Immature natural killer cell (primary cell): ENCODE data around the gene MARCHF11. TPM values are rescaled to one million over a fixed set of nuclear protein-coding genes. Genes with fewer than 3 reads are reported as not detected.

ENCODE experiments used
- DNase-seq, 3 donors: peaks; one replicate each; pipeline ENCODE4 v3.0.0; 2022; ENCODE audit warnings: mixed read lengths in 1 of 3
- H3K27ac Mint-ChIP-seq, 6 donors: one replicate each; pipeline ENCODE4 v1.8.0; 2020; ENCODE audit warnings: mixed read lengths in 6 of 6, mild to moderate bottlenecking in 5 of 6, inconsistent platforms in 4 of 6, moderate library complexity in 3 of 6
- H3K27me3 Mint-ChIP-seq, 3 donors: one replicate each; pipeline ENCODE4 v1.8.0; 2020 to 2021; ENCODE audit warnings: low read depth in 3 of 3, mild to moderate bottlenecking in 3 of 3, mixed read lengths in 3 of 3, moderate library complexity in 3 of 3, inconsistent platforms in 1 of 3
- H3K36me3 Mint-ChIP-seq, 3 donors: one replicate each; pipeline ENCODE4 v1.8.0; 2020; ENCODE audit warnings: mixed read lengths in 3 of 3, inconsistent platforms in 2 of 3, mild to moderate bottlenecking in 2 of 3
- H3K4me1 Mint-ChIP-seq, 2 donors: one replicate each; pipeline ENCODE4 v1.8.0; 2020; ENCODE audit warnings: inconsistent platforms in 2 of 2, mild to moderate bottlenecking in 2 of 2, mixed read lengths in 2 of 2, moderate library complexity in 1 of 2
- H3K4me3 Mint-ChIP-seq, 5 donors: one replicate each; pipeline ENCODE4 v1.8.0; 2020; ENCODE audit warnings: mild to moderate bottlenecking in 5 of 5, mixed read lengths in 5 of 5, inconsistent platforms in 3 of 5, moderate library complexity in 3 of 5
- H3K9me3 Mint-ChIP-seq, 6 donors: one replicate each; pipeline ENCODE4 v1.8.0; 2020; ENCODE audit warnings: mild to moderate bottlenecking in 6 of 6, mixed read lengths in 6 of 6, inconsistent platforms in 4 of 6, moderate library complexity in 3 of 6
- polyA plus RNA-seq, 3 donors: library from polyadenylated mRNA; unstranded; fragments of 300-500 nt; fragmentation: Illumina TruSeq; gene quantifications; one replicate each; pipeline ENCODE4 v1.2.3, GENCODE V29; 2021

The MARCHF11 gene
- polyA plus RNA-seq, 3 donors from 2014 or later: not detected

- Mint-ChIP-seq H3K27me3 (peaks cover 0 to 1% (median 0%) of the 10 kb centered on the region in 3 donors), H3K4me1 (no peaks in the 10 kb centered on the region), H3K36me3 (no peaks in the 10 kb centered on the region), H3K4me3 (no peak overlapping the region), H3K9me3 (peaks cover 15 to 57% (median 23%) of the 10 kb centered on the region in 6 donors), H3K27ac (no peak overlapping the region)
- no peak for DNase-seq
Measured at GRCh38 chr5:16115140-16115539, 64.5 kb downstream of the MARCHF11 start.

DNA sequence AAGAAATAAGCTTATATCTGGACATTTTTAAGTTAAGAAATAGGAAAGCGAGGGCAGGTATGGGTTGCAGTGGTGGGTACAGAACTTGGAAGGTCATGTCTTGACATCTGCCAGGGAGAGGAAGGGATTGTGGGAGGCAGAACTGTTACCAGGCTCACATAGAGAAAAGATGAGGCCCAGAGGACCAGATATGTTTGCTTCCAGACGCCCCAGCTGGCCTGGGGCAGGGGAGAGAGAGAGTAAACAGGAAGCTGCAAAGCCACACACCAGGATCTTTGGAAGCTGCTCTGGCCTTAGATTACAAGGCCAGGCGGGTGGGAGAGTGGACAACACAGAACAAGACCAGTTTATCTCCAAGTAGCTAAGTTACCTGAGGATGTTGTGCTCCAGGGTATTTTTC, 71.2 kb downstream of the MARCHF11 start:
- Mint-ChIP-seq H3K27ac (no peak overlapping the region), H3K9me3 (peaks cover 7 to 67% (median 22%) of the 10 kb centered on the region in 6 donors), H3K4me1 (no peaks in the 10 kb centered on the region), H3K27me3 (peaks cover 0 to 2% (median 0%) of the 10 kb centered on the region in 3 donors), H3K36me3 (peaks cover 0 to 3% (median 2%) of the 10 kb centered on the region in 3 donors), H3K4me3 (no peak overlapping the region)
- DNase-seq: no peak

GRCh38 chr5:16104961-16105360, 74.6 kb downstream of the MARCHF11 start:
- Mint-ChIP-seq H3K27me3 (peaks cover 0 to 4% (median 0%) of the 10 kb centered on the region in 3 donors), H3K36me3 (peaks cover 0 to 3% (median 2%) of the 10 kb centered on the region in 3 donors), H3K27ac (no peak overlapping the region), H3K4me3 (no peak overlapping the region), H3K4me1 (no peaks in the 10 kb centered on the region), H3K9me3 (peaks cover 11 to 71% (median 22%) of the 10 kb centered on the region in 6 donors)
- no peak for DNase-seq

DNA sequence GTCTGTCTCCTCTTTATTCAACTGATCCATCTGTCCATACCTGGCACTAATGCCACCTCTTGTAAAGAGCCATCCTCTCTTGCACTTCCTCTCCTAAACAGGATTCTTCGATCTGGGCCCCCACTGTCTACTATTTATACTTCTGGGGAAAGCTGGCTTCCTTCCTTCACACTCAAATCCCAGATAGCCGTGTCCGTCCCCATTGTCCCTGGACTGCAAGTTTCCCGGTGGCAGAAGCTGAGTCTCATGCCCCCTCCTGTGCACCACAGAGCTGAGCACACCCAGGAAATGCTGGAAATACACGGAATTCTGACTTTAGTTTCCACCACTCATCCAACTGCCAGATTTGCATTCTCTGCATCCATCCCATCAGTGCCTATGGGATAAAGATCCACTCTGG, 84.0 kb downstream of the MARCHF11 start:
- H3K4me1 Mint-ChIP-seq: no peaks in the 10 kb centered on the region
- no peaks in the 10 kb centered on the region for H3K36me3 Mint-ChIP-seq
- no peak overlapping the region for H3K27ac Mint-ChIP-seq
- H3K9me3 Mint-ChIP-seq: peaks cover 7 to 27% (median 12%) of the 10 kb centered on the region in 6 donors
- no peak overlapping the region for H3K4me3 Mint-ChIP-seq
- H3K27me3 Mint-ChIP-seq: peaks cover 0 to 2% (median 0%) of the 10 kb centered on the region in 3 donors
- no peak for DNase-seq

DNA sequence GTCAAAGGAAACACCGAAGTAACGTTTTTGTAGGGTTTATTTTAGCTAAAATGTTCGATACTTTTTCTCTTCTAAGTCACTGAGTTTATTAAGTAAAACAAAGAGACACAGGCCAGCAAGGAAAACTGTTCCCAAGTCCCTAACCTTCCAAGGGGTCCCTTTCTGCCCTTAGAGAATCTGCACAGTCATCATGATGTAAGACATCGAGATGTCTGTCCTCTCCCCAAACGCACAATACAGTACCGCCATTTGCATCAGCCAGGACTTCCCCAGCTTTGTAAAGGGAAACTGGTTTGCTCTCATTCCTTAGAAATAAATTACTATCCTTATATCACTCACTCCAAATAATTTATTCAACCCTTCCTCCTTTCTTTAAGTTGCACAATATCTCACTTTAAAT, 89.3 kb downstream of the MARCHF11 start:
- Mint-ChIP-seq H3K27ac (no peak overlapping the region), H3K4me3 (no peak overlapping the region)
- no peak for DNase-seq

DNA sequence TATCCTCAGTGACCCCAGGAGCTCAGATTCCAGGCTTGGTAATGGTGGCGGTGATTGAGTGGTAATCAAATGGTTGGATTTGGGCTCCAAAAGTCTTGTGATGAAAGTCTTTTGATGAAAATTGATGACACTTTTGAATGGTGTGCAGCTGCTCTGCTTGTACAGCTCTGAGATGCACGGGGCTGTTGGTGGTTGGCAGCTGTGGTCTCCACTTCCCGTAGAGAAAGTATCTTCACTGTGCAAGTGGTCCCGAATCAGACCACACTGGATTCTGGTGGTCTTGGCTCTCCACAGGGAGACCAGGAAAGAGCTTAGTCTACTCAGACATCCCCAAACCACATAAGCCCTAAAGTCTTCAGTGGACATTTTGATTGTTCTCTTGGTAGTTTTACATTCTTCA, 96.6 kb downstream of the MARCHF11 start:
- DNase-seq: no peak
- H3K4me3 Mint-ChIP-seq: no peak overlapping the region
- no peak overlapping the region for H3K27ac Mint-ChIP-seq
- no peaks in the 10 kb centered on the region for H3K4me1 Mint-ChIP-seq
- H3K9me3 Mint-ChIP-seq: peaks cover 8 to 26% (median 17%) of the 10 kb centered on the region in 6 donors
- peaks cover 0 to 2% (median 0%) of the 10 kb centered on the region in 3 donors for H3K27me3 Mint-ChIP-seq
- no peaks in the 10 kb centered on the region for H3K36me3 Mint-ChIP-seq

More for the DNA sequence above, 89.3 kb downstream of the MARCHF11 start:
- H3K27me3 Mint-ChIP-seq: peaks cover 0 to 2% (median 0%) of the 10 kb centered on the region in 3 donors
- H3K9me3 Mint-ChIP-seq: peaks cover 2 to 13% (median 9%) of the 10 kb centered on the region in 6 donors
- H3K4me1 Mint-ChIP-seq: no peaks in the 10 kb centered on the region
- no peaks in the 10 kb centered on the region for H3K36me3 Mint-ChIP-seq

DNA sequence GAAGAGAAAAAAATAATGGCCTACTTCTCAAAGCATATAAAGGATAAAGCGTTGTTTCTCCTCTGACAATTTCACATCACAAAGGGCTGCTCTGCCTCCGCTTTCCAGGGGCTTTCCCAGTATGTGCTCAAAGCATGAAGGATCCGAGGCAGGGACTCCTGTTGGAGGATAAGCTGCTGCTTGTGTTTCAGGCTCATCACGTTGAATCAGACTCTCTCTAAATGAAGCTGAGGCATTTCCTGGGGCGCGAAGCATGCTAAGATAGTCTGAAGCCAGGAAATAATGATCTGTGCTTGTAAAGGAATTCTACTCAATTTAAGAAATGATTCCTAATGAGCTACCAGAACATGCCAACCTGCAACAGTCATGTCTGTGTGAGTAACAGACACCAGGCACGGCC, 97.5 kb downstream of the MARCHF11 start:
- H3K9me3 Mint-ChIP-seq: peaks cover 7 to 25% (median 17%) of the 10 kb centered on the region in 6 donors
- no peak overlapping the region for H3K4me3 Mint-ChIP-seq
- no peak for DNase-seq
- H3K27ac Mint-ChIP-seq: no peak overlapping the region
- H3K4me1 Mint-ChIP-seq: no peaks in the 10 kb centered on the region
- no peaks in the 10 kb centered on the region for H3K36me3 Mint-ChIP-seq
- peaks cover 0 to 2% (median 0%) of the 10 kb centered on the region in 3 donors for H3K27me3 Mint-ChIP-seq

GRCh38 chr5:16081376-16081955, 98.1 kb downstream of the MARCHF11 start:
- Mint-ChIP-seq H3K4me1 (no peaks in the 10 kb centered on the region), H3K4me3 (no peak overlapping the region), H3K27ac (no peak overlapping the region), H3K36me3 (no peaks in the 10 kb centered on the region), H3K27me3 (peaks cover 0 to 2% (median 0%) of the 10 kb centered on the region in 3 donors), H3K9me3 (peaks cover 6 to 25% (median 16%) of the 10 kb centered on the region in 6 donors)
- no peak for DNase-seq

GRCh38 chr5:16076657-16077056, 102.9 kb downstream of the MARCHF11 start:
- no peak for DNase-seq
- Mint-ChIP-seq H3K36me3 (no peaks in the 10 kb centered on the region), H3K4me3 (no peak overlapping the region), H3K27me3 (peaks cover 0 to 2% (median 0%) of the 10 kb centered on the region in 3 donors), H3K9me3 (peaks cover 9 to 18% (median 14%) of the 10 kb centered on the region in 6 donors), H3K4me1 (no peaks in the 10 kb centered on the region), H3K27ac (no peak overlapping the region)

- Mint-ChIP-seq H3K36me3 (no peaks in the 10 kb centered on the region), H3K4me1 (no peaks in the 10 kb centered on the region), H3K4me3 (no peak overlapping the region)
Measured at GRCh38 chr5:16074358-16074757, 105.2 kb downstream of the MARCHF11 start.

GRCh38 chr5:16072616-16073015, 107.0 kb downstream of the MARCHF11 start:
- Mint-ChIP-seq H3K27ac (no peak overlapping the region), H3K4me1 (no peaks in the 10 kb centered on the region), H3K9me3 (peaks cover 0 to 14% (median 8%) of the 10 kb centered on the region in 6 donors), H3K36me3 (no peaks in the 10 kb centered on the region), H3K4me3 (no peak overlapping the region), H3K27me3 (no peaks in the 10 kb centered on the region)
- DNase-seq: no peak

More at GRCh38 chr5:16074358-16074757, 105.2 kb downstream of the MARCHF11 start:
- peaks cover 0 to 11% (median 7%) of the 10 kb centered on the region in 6 donors for H3K9me3 Mint-ChIP-seq
- H3K27me3 Mint-ChIP-seq: no peaks in the 10 kb centered on the region
- H3K27ac Mint-ChIP-seq: no peak overlapping the region
- no peak for DNase-seq

DNA sequence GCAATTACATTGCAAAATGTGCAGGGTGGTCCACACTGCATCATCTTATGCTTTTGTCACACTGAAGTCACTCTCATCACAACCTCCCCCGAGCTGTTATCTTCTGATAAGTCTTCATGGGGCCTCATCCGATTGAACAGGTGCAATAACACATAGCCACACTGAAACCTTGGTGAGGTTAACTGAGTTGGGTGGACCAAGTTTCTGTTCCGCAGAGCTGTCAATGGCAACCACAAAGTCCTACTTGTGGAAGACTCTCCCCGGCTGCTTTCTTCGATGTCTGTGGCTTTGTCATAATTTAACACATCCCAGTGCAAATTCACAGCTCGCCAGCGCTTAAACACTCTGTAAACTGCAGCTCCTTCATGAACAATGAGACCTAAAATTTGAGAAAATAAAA, 112.2 kb downstream of the MARCHF11 start:
- Mint-ChIP-seq H3K27ac (no peak overlapping the region), H3K4me3 (no peak overlapping the region), H3K9me3 (peaks cover 5 to 20% (median 10%) of the 10 kb centered on the region in 6 donors), H3K27me3 (peaks cover 0 to 1% (median 0%) of the 10 kb centered on the region in 3 donors), H3K36me3 (no peaks in the 10 kb centered on the region), H3K4me1 (no peaks in the 10 kb centered on the region)
- no peak for DNase-seq

- H3K36me3 Mint-ChIP-seq: no peaks in the 10 kb centered on the region
- peaks cover 5 to 22% (median 10%) of the 10 kb centered on the region in 6 donors for H3K9me3 Mint-ChIP-seq
- no peaks in the 10 kb centered on the region for H3K4me1 Mint-ChIP-seq
- peaks cover 0 to 1% (median 0%) of the 10 kb centered on the region in 3 donors for H3K27me3 Mint-ChIP-seq
- no peak overlapping the region for H3K27ac Mint-ChIP-seq
- no peak for DNase-seq
- H3K4me3 Mint-ChIP-seq: no peak overlapping the region
Measured at GRCh38 chr5:16066810-16067209, 112.8 kb downstream of the MARCHF11 start.

- Mint-ChIP-seq H3K4me3 (no peak overlapping the region), H3K27ac (no peak overlapping the region), H3K9me3 (peaks cover 5 to 27% (median 10%) of the 10 kb centered on the region in 6 donors), H3K27me3 (peaks cover 0 to 1% (median 0%) of the 10 kb centered on the region in 3 donors), H3K36me3 (no peaks in the 10 kb centered on the region), H3K4me1 (no peaks in the 10 kb centered on the region)
- no peak for DNase-seq
Measured at GRCh38 chr5:16066320-16066719, 113.3 kb downstream of the MARCHF11 start.

GRCh38 chr5:16065831-16066230, 113.8 kb downstream of the MARCHF11 start:
- Mint-ChIP-seq H3K36me3 (no peaks in the 10 kb centered on the region), H3K4me3 (no peak overlapping the region), H3K4me1 (no peaks in the 10 kb centered on the region), H3K9me3 (peaks cover 6 to 32% (median 10%) of the 10 kb centered on the region in 6 donors), H3K27me3 (peaks cover 0 to 1% (median 0%) of the 10 kb centered on the region in 3 donors), H3K27ac (no peak overlapping the region)
- no peak for DNase-seq
